H1 (cell line): ENCODE results near the gene GZMM. TPM values are rescaled to one million over a fixed set of nuclear protein-coding genes. Genes with fewer than 3 reads are reported as not detected.

Source experiments
- BCL11A ChIP-seq, 2 experiments: IDR thresholded peaks; one replicate each; pipeline ENCODE4 v1.6.1; 2011; ENCODE audit warnings: low read depth in 2 of 2, low read length in 2 of 2, mild to moderate bottlenecking in 2 of 2
- RAD21 ChIP-seq, 2 experiments: IDR thresholded peaks in 1 of 2; conservative IDR thresholded peaks in 1 of 2; 2 replicates each; pipeline ENCODE4 v1.6.1; 2011; ENCODE audit warnings: low read depth in 2 of 2, low read length in 2 of 2, improper control_type of control experiment in 1 of 2, inconsistent platforms in 1 of 2, mild to moderate bottlenecking in 1 of 2, moderate library complexity in 1 of 2
- polyA plus RNA-seq, 7 experiments: library from polyadenylated mRNA; depleted of rRNA in 3 of 7; stranded (reverse) in 5 of 7; unstranded in 2 of 7; fragments of >200 nt in 5 of 7; fragments of 200-250 nt in 2 of 7; gene quantifications; 1 replicate in 5 of 7; 2 replicates in 1 of 7; 4 replicates in 1 of 7; pipeline versions ENCODE4 v1.2.1 to v1.2.3, GENCODE V29; 2011 to 2013; ENCODE audit warnings: missing spikeins in 2 of 7, mixed read lengths in 2 of 7
- total RNA-seq: library from RNA; stranded (reverse); fragmentation: NEBNext Ultra II Directional; extraction: Animal tissue kit (Norgen Biotek cat#: 25700); gene quantifications from 2 replicates; pipeline ENCODE4 v1.2.1, GENCODE V29; 2021

GZMM gene
- total and polyA plus RNA-seq, 2 of the 8 experiments (the other 6 are each of a cell fraction or from before 2014, with no cell fraction given), result 0.09 to 0.32 TPM

GRCh38 chr19:538641-539428 is 5.0 kb upstream of the GZMM start (continued):
- no peak for TF ChIP-seq RAD21 (IDR thresholded peaks at IDR 0.05 in 1 of 2, conservative IDR thresholded peaks at IDR 0.05 in 1 of 2; ENCODE audit: low read depth in 2 of 2, low read length in 2 of 2)
- no peak for TF ChIP-seq BCL11A (IDR thresholded peaks at IDR 0.05; ENCODE audit: low read depth in 2 of 2, low read length in 2 of 2)
